GM12875 (cell line): ENCODE measurements around the gene TMEM179.

ENCODE experiments used
- H3K4me3 ChIP-seq: one replicate; pipeline ENCODE4 v1.5.1; 2011; ENCODE audit warnings: low read depth, low read length, control low read depth
- CTCF ChIP-seq: IDR thresholded peaks from 2 replicates; pipeline ENCODE4 v1.5.1; 2011; ENCODE audit warnings: low read depth, mild to moderate bottlenecking, control low read depth, inconsistent platforms, low read length, moderate library complexity, borderline replicate concordance; ENCODE audit not compliant: insufficient read depth

The TMEM179 gene

GRCh38 chr14:104594310-104595046 is 10.1 kb downstream of the TMEM179 start:
- TF ChIP-seq CTCF: no peak

GRCh38 chr14:104593710-104594136 is 10.8 kb downstream of the TMEM179 start:
- no peak for TF ChIP-seq CTCF

More at GRCh38 chr14:104594310-104595046, 10.1 kb downstream of the TMEM179 start:
- H3K4me3 ChIP-seq: no peak overlapping the region

GRCh38 chr14:104593241-104593701 is 11.3 kb downstream of the TMEM179 start:
- no peak for TF ChIP-seq CTCF
- no peak overlapping the region for H3K4me3 ChIP-seq

More at GRCh38 chr14:104593710-104594136, 10.8 kb downstream of the TMEM179 start:
- H3K4me3 ChIP-seq: no peak overlapping the region

- no peak overlapping the region for H3K4me3 ChIP-seq
- TF ChIP-seq CTCF: no peak
Observed at GRCh38 chr14:104592785-104593184, 11.8 kb downstream of the TMEM179 start.

GRCh38 chr14:104592292-104592672 is 12.3 kb downstream of the TMEM179 start:
- TF ChIP-seq CTCF: no peak
- no peak overlapping the region for H3K4me3 ChIP-seq

- no peak for TF ChIP-seq CTCF
- no peak overlapping the region for H3K4me3 ChIP-seq
Observed at GRCh38 chr14:104591506-104592291, 12.9 kb downstream of the TMEM179 start.
